Bone marrow (tissue), 2 donors: Measurements from ENCODE around the gene MGRN1.

Source experiments
- DNase-seq, 2 donors: peaks; one replicate each; lab custom pipeline; 2025; lab: John Stamatoyannopoulos, UW

MGRN1 gene

GRCh38 chr16:4604401-4604800 is 20.2 kb upstream of the MGRN1 start:
- DNase-seq, result no peak

GRCh38 chr16:4606354-4606753 is 18.3 kb upstream of the MGRN1 start:
- no peak for DNase-seq

GRCh38 chr16:4607841-4608703 is 16.6 kb upstream of the MGRN1 start:
- DNase-seq, result no peak

GRCh38 chr16:4608704-4608980 is 16.0 kb upstream of the MGRN1 start:
- no peak for DNase-seq

GRCh38 chr16:4609200-4610010 is 15.2 kb upstream of the MGRN1 start:
- no peak for DNase-seq

GRCh38 chr16:4610011-4611005 is 14.3 kb upstream of the MGRN1 start:
- no peak for DNase-seq

GRCh38 chr16:4611337-4612021 is 13.1 kb upstream of the MGRN1 start:
- no peak for DNase-seq

GRCh38 chr16:4612474-4612931 is 12.1 kb upstream of the MGRN1 start:
- DNase-seq, result no peak

GRCh38 chr16:4612977-4613635 is 11.5 kb upstream of the MGRN1 start:
- no peak for DNase-seq

GRCh38 chr16:4613636-4614570 is 10.7 kb upstream of the MGRN1 start:
- DNase-seq, result no peak

- DNase-seq, result peak; percentile 23 to 53
These were observed 9.8 kb upstream of the MGRN1 start, which contains the start of gene UBALD1 for GRCh38 chr16:4614571-4615383. Gene UBALD1 (minus strand): TSS chr16:4614888. CDS start chr16:4614797, 91 bp downstream.

GRCh38 chr16:4615384-4616046 is 9.1 kb upstream of the MGRN1 start:
- no peak for DNase-seq

GRCh38 chr16:4616047-4616811 is 8.4 kb upstream of the MGRN1 start:
- DNase-seq, result peak; percentile 89 to 98

GRCh38 chr16:4617880-4618279 is 6.7 kb upstream of the MGRN1 start:
- no peak for DNase-seq

- no peak for DNase-seq
These were observed 5.8 kb upstream of the MGRN1 start for GRCh38 chr16:4618645-4619418.

GRCh38 chr16:4623593-4623992 is 1.0 kb upstream of the MGRN1 start:
- no peak for DNase-seq
